Measurements from ENCODE around the gene HDLBP.

Gene HDLBP

GRCh38 chr2:241185961-241186360 lies 129.5 kb downstream of the HDLBP start:
- TF ChIP-seq CTCF (IDR thresholded peaks at IDR 0.05) = no peak
- Histone ChIP-seq H3K4me3 (no peak overlapping the region), H3K27ac (no peak overlapping the region)
- DNase-seq (ENCODE audit: low spot score) = no peak

GRCh38 chr2:241184901-241185300 lies 130.6 kb downstream of the HDLBP start:
- no peak overlapping the region for H3K4me3 ChIP-seq
- no peak for TF ChIP-seq CTCF (IDR thresholded peaks at IDR 0.05)
- no peak overlapping the region for H3K27ac ChIP-seq
- DNase-seq (ENCODE audit: low spot score) = no peak

- TF ChIP-seq CTCF (IDR thresholded peaks at IDR 0.05) = no peak
- H3K4me3 ChIP-seq = no peak overlapping the region
- H3K27ac ChIP-seq = no peak overlapping the region
- DNase-seq (ENCODE audit: low spot score) = no peak
Observed at GRCh38 chr2:241183221-241183620, 132.3 kb downstream of the HDLBP start.

GRCh38 chr2:241182531-241183133 lies 132.8 kb downstream of the HDLBP start:
- DNase-seq (ENCODE audit: low spot score) = no peak

GRCh38 chr2:241182126-241182525 lies 133.3 kb downstream of the HDLBP start:
- no peak for DNase-seq (ENCODE audit: low spot score)
- no peak for TF ChIP-seq CTCF (IDR thresholded peaks at IDR 0.05)
- Histone ChIP-seq H3K27ac (no peak overlapping the region), H3K4me3 (no peak overlapping the region)

More at GRCh38 chr2:241182531-241183133, 132.8 kb downstream of the HDLBP start:
- TF ChIP-seq CTCF (IDR thresholded peaks at IDR 0.05) = no peak
- H3K4me3 ChIP-seq = no peak overlapping the region
- H3K27ac ChIP-seq = no peak overlapping the region

GRCh38 chr2:241180495-241180894 lies 135.0 kb downstream of the HDLBP start:
- Histone ChIP-seq H3K27ac (no peak overlapping the region), H3K4me3 (no peak overlapping the region)
- peak; percentile 71 for DNase-seq (ENCODE audit: low spot score)
- no peak for TF ChIP-seq CTCF (IDR thresholded peaks at IDR 0.05)

- DNase-seq (ENCODE audit: low spot score) = no peak
Observed at GRCh38 chr2:241179899-241180298, 135.6 kb downstream of the HDLBP start.

More at GRCh38 chr2:241179899-241180298, 135.6 kb downstream of the HDLBP start:
- no peak for TF ChIP-seq CTCF (IDR thresholded peaks at IDR 0.05)
- Histone ChIP-seq H3K27ac (no peak overlapping the region), H3K4me3 (no peak overlapping the region)

Measured in coronary artery (tissue), 2 donors.